Right hindlimb (tissue), 1 donor: ENCODE data around the gene TWSG1.
"Not testable (repeated sequence)": the region's sequence is repeated elsewhere in the genome, so short reads cannot be mapped to it uniquely, and the experiment has no call there.

Experiments used
- DNase-seq: peaks from one replicate; pipeline ENCODE4 v3.0.0-alpha.2; 2018

The TWSG1 gene

GRCh38 chr18:9336827-9337226 is 2.3 kb downstream of the TWSG1 start:
- no peak for DNase-seq

- no peak for DNase-seq
These were observed 3.3 kb downstream of the TWSG1 start for GRCh38 chr18:9337873-9338272.

GRCh38 chr18:9340472-9340871 is 5.9 kb downstream of the TWSG1 start:
- DNase-seq, result no peak

- no peak for DNase-seq
These were observed 9.0 kb downstream of the TWSG1 start for GRCh38 chr18:9343577-9343976.

GRCh38 chr18:9346775-9347174 is 12.2 kb downstream of the TWSG1 start:
- DNase-seq, result no peak

- no peak for DNase-seq
These were observed 13.6 kb downstream of the TWSG1 start for GRCh38 chr18:9348079-9348671.

- no peak for DNase-seq
These were observed 14.2 kb downstream of the TWSG1 start for GRCh38 chr18:9348766-9349165.

- DNase-seq, result no peak
These were observed 19.0 kb downstream of the TWSG1 start for GRCh38 chr18:9353596-9353995.

- no peak for DNase-seq
These were observed 19.7 kb downstream of the TWSG1 start for GRCh38 chr18:9354256-9354655.

- DNase-seq, result no peak
These were observed 22.4 kb downstream of the TWSG1 start for GRCh38 chr18:9356976-9357375.

GRCh38 chr18:9359796-9360195 is 25.2 kb downstream of the TWSG1 start:
- DNase-seq, result no peak

- no peak for DNase-seq
These were observed 26.6 kb downstream of the TWSG1 start for GRCh38 chr18:9361191-9361590.

- DNase-seq, result no peak
These were observed 28.3 kb downstream of the TWSG1 start for GRCh38 chr18:9362869-9363268.

GRCh38 chr18:9364242-9364641 is 29.7 kb downstream of the TWSG1 start:
- DNase-seq, result no peak

GRCh38 chr18:9365406-9365805 is 30.8 kb downstream of the TWSG1 start:
- no peak for DNase-seq

- DNase-seq, result peak; percentile 70
These were observed 31.6 kb downstream of the TWSG1 start for GRCh38 chr18:9366126-9366714.

- DNase-seq, result not testable (repeated sequence)
These were observed 38.7 kb downstream of the TWSG1 start for GRCh38 chr18:9373254-9373653.

GRCh38 chr18:9379118-9379517 is 44.5 kb downstream of the TWSG1 start:
- DNase-seq, result no peak

GRCh38 chr18:9380101-9380500 is 45.5 kb downstream of the TWSG1 start:
- no peak for DNase-seq

- DNase-seq, result peak; percentile 72
These were observed 46.2 kb downstream of the TWSG1 start for GRCh38 chr18:9380621-9381395.

- DNase-seq, result no peak
These were observed 52.3 kb downstream of the TWSG1 start for GRCh38 chr18:9386879-9387278.

- no peak for DNase-seq
These were observed 53.3 kb downstream of the TWSG1 start for GRCh38 chr18:9387891-9388290.

- DNase-seq, result no peak
These were observed 55.1 kb downstream of the TWSG1 start for GRCh38 chr18:9389706-9390105.

- DNase-seq, result no peak
These were observed 58.2 kb downstream of the TWSG1 start for GRCh38 chr18:9392726-9393125.
